ENCODE data around the gene CDKAL1. TPM values are rescaled to one million over a fixed set of nuclear protein-coding genes. Genes with fewer than 3 reads are reported as not detected.

CDKAL1 gene
- total RNA-seq, 1 donor from 2014 or later, result 24.8 TPM

- peaks cover 4% of the 10 kb centered on the region for H3K27me3 Mint-ChIP-seq (ENCODE audit: unreplicated experiment)
- H3K36me3 Mint-ChIP-seq (ENCODE audit: unreplicated experiment), result no peaks in the 10 kb centered on the region
- H3K4me1 Mint-ChIP-seq (ENCODE audit: low read depth, unreplicated experiment), result peaks cover 5% of the 10 kb centered on the region
- H3K27ac Mint-ChIP-seq (ENCODE audit: unreplicated experiment), result peak overlapping the region; percentile 36
- no peak for TF ChIP-seq CTCF (IDR thresholded peaks at IDR 0.05; ENCODE audit: partially characterized antibody, unreplicated experiment)
- H3K4me3 Mint-ChIP-seq (ENCODE audit: unreplicated experiment), result no peak overlapping the region
- peaks cover 9% of the 10 kb centered on the region for H3K9me3 Mint-ChIP-seq (ENCODE audit: unreplicated experiment)
- peak; percentile 48 for DNase-seq
Measured at GRCh38 chr6:21271428-21272155, 737.3 kb downstream of the CDKAL1 start.

GRCh38 chr6:21273451-21273850 lies 739.2 kb downstream of the CDKAL1 start:
- peaks cover 4% of the 10 kb centered on the region for H3K27me3 Mint-ChIP-seq (ENCODE audit: unreplicated experiment)

GRCh38 chr6:21274851-21275250 lies 740.6 kb downstream of the CDKAL1 start:
- DNase-seq, result no peak
- H3K9me3 Mint-ChIP-seq (ENCODE audit: unreplicated experiment), result peaks cover 6% of the 10 kb centered on the region
- H3K27ac Mint-ChIP-seq (ENCODE audit: unreplicated experiment), result no peak overlapping the region
- no peak for TF ChIP-seq CTCF (IDR thresholded peaks at IDR 0.05; ENCODE audit: partially characterized antibody, unreplicated experiment)
- H3K4me3 Mint-ChIP-seq (ENCODE audit: unreplicated experiment), result no peak overlapping the region
- H3K4me1 Mint-ChIP-seq (ENCODE audit: low read depth, unreplicated experiment), result peaks cover 17% of the 10 kb centered on the region
- peaks cover 4% of the 10 kb centered on the region for H3K27me3 Mint-ChIP-seq (ENCODE audit: unreplicated experiment)
- H3K36me3 Mint-ChIP-seq (ENCODE audit: unreplicated experiment), result peaks cover 10% of the 10 kb centered on the region

More at GRCh38 chr6:21273451-21273850, 739.2 kb downstream of the CDKAL1 start:
- no peak for TF ChIP-seq CTCF (IDR thresholded peaks at IDR 0.05; ENCODE audit: partially characterized antibody, unreplicated experiment)
- H3K4me3 Mint-ChIP-seq (ENCODE audit: unreplicated experiment), result no peak overlapping the region
- H3K27ac Mint-ChIP-seq (ENCODE audit: unreplicated experiment), result no peak overlapping the region
- peaks cover 14% of the 10 kb centered on the region for H3K4me1 Mint-ChIP-seq (ENCODE audit: low read depth, unreplicated experiment)
- no peak for DNase-seq
- H3K36me3 Mint-ChIP-seq (ENCODE audit: unreplicated experiment), result no peaks in the 10 kb centered on the region
- H3K9me3 Mint-ChIP-seq (ENCODE audit: unreplicated experiment), result peaks cover 6% of the 10 kb centered on the region

GRCh38 chr6:21277601-21278374 lies 743.5 kb downstream of the CDKAL1 start:
- peaks cover 10% of the 10 kb centered on the region for H3K36me3 Mint-ChIP-seq (ENCODE audit: unreplicated experiment)
- DNase-seq, result no peak
- H3K27ac Mint-ChIP-seq (ENCODE audit: unreplicated experiment), result peak overlapping the region; percentile 65

More at GRCh38 chr6:21277601-21278374, 743.5 kb downstream of the CDKAL1 start:
- H3K27me3 Mint-ChIP-seq (ENCODE audit: unreplicated experiment), result no peaks in the 10 kb centered on the region
- H3K4me1 Mint-ChIP-seq (ENCODE audit: low read depth, unreplicated experiment), result peaks cover 21% of the 10 kb centered on the region
- H3K9me3 Mint-ChIP-seq (ENCODE audit: unreplicated experiment), result peaks cover 2% of the 10 kb centered on the region
- no peak overlapping the region for H3K4me3 Mint-ChIP-seq (ENCODE audit: unreplicated experiment)
- TF ChIP-seq CTCF (IDR thresholded peaks at IDR 0.05; ENCODE audit: partially characterized antibody, unreplicated experiment), result no peak

All from glutamatergic neuron (in vitro differentiated cells).